ENCODE data around the gene SPATA6L.
"Not testable (repeated sequence)": the region's sequence is repeated elsewhere in the genome, so short reads cannot be mapped to it uniquely, and the experiment has no call there.

SPATA6L gene

GRCh38 chr9:4615778-4616177 lies 50.5 kb downstream of the SPATA6L start:
- DNase-seq (ENCODE audit: low spot score): no peak
- TF ChIP-seq, protein P1, sequence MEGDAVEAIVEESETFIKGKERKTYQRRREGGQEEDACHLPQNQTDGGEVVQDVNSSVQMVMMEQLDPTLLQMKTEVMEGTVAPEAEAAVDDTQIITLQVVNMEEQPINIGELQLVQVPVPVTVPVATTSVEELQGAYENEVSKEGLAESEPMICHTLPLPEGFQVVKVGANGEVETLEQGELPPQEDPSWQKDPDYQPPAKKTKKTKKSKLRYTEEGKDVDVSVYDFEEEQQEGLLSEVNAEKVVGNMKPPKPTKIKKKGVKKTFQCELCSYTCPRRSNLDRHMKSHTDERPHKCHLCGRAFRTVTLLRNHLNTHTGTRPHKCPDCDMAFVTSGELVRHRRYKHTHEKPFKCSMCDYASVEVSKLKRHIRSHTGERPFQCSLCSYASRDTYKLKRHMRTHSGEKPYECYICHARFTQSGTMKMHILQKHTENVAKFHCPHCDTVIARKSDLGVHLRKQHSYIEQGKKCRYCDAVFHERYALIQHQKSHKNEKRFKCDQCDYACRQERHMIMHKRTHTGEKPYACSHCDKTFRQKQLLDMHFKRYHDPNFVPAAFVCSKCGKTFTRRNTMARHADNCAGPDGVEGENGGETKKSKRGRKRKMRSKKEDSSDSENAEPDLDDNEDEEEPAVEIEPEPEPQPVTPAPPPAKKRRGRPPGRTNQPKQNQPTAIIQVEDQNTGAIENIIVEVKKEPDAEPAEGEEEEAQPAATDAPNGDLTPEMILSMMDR (IDR thresholded peaks at IDR 0.05; ENCODE audit: extremely low read depth, missing control alignments): no peak

DNA sequence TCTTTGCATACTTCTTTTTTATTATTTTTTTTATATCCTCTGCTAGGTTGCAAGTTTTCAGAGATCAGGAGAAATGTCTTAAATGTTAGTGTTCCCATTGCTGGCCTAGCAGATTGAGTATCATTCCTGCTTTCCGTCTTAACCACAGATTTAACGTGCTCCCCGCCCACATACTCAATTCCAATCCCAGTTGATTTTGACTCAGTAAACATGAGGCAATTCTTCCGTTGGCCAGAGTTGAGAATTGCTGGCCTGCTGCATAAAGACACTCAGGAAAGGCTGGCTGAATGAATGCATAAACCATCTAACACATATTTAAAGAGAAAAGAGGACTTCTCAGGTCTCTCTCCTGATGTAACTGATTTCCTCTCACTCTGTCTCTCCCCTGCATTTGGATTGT lies 51.0 kb downstream of the SPATA6L start:
- TF ChIP-seq, protein P1 (IDR thresholded peaks at IDR 0.05; ENCODE audit: extremely low read depth, missing control alignments): no peak
- no peak for DNase-seq (ENCODE audit: low spot score)

GRCh38 chr9:4614627-4615026 lies 51.7 kb downstream of the SPATA6L start:
- no peak for DNase-seq (ENCODE audit: low spot score)
- TF ChIP-seq, protein P1 (IDR thresholded peaks at IDR 0.05; ENCODE audit: extremely low read depth, missing control alignments): no peak

DNA sequence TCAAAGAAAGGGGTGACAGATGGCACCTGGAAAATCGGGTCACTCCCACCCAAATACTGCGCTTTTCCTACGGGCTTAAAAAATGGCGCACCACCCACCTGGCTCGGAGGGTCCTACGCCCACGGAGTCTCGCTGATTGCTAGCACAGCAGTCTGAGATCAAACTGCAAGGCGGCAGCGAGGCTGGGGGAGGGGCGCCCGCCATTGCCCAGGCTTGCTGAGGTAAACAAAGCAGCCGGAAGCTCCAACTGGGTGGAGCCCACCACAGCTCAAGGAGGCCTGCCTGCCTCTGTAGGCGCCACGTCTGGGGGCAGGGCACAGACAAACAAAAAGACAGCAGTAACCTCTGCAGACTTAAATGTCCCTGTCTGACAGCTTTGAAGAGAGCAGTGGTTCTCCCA lies 60.2 kb downstream of the SPATA6L start:
- DNase-seq (ENCODE audit: low spot score): not testable (repeated sequence)

DNA sequence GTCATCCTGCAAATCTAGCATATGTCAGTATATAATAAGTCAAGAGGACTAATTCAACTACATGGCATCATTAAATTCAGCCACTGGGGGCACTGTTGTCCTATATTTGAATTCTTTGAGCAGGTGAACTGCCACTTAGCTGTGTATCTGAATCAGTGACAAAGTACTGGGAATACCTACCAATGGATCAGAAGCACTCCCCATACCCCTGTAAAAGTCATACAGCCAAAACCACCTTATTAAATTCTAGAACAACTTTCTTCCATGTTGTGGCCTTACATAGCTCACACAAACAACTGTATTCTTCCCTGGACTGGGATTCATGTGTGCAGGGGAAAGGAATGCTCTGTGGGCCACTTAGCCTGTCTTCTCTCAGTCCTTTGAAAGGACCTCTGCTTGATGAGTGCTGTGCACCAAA lies 61.6 kb downstream of the SPATA6L start:
- TF ChIP-seq, protein P1 (IDR thresholded peaks at IDR 0.05; ENCODE audit: extremely low read depth, missing control alignments): peak; percentile 67
- DNase-seq (ENCODE audit: low spot score): peak; percentile 78

DNA sequence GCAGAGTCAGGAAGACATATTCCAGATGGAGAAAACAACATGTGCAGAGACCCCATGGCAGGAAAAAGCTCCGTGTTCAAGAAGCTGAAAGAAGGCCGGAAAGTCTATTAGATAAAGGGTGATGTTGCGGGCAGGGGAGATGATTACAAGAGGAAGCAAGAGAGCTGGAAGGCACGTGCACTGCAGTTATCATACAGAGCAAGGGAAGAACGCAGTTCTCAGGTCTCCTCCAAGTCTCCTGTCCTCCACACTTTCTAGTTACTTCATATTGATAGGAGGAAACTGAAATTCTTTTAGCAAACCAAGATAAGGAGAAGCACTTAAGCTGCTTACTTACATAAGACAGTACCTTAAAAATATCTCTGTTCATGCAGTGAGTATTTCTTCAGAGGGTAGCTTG lies 62.5 kb downstream of the SPATA6L start:
- no peak for DNase-seq (ENCODE audit: low spot score)
- TF ChIP-seq, protein P1 (IDR thresholded peaks at IDR 0.05; ENCODE audit: extremely low read depth, missing control alignments): no peak

- TF ChIP-seq, protein P1 (IDR thresholded peaks at IDR 0.05; ENCODE audit: extremely low read depth, missing control alignments): no peak
- DNase-seq (ENCODE audit: low spot score): no peak
Observed at GRCh38 chr9:4600368-4600767, 65.9 kb downstream of the SPATA6L start.

DNA sequence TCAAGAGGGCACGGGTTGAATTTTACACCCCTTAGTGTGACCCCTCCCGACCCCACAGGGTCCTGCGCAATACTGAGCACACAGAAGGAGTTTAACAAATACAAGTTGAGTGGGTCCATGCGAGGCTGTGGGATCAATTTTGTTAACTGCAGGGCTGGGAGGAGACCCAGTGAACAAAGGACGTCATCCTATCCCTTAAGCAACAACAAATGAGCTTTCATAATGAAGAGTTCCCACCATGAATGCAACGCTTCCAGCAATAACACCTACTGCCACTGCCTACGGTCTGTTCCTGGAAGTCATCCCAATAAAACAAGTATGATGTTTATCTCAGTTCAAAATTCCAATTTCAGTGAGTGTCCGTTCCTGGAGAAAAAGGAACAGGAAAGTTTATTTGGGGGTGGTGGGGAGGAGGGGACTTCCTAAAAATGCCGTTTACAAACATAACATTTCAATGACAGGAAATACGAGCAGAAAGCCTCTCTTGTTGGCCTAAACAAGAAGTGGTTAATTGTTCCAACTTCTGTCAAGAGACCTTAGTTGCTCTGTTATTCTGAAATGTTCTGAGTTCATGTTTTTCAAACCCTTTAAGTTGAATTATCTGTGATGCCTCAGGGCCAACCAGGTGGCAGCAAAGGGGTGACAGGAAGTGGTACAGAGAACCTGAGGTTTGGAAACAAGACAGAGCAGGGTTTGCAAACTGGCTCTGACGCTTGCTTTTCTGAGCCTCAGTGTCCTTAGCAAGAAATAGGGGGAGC lies 69.9 kb downstream of the SPATA6L start:
- TF ChIP-seq, protein P1 (IDR thresholded peaks at IDR 0.05; ENCODE audit: extremely low read depth, missing control alignments): no peak
- DNase-seq (ENCODE audit: low spot score): no peak

Data from GM20000 (cell line).